PC-3 (cell line): ENCODE measurements around the gene NCSTN. TPM values are rescaled to one million over a fixed set of nuclear protein-coding genes. Genes with fewer than 3 reads are reported as not detected.

Source experiments
- ATAC-seq: fragments of 200-7000 bp; cut with Tn5 transposase; 2 replicates; pipeline ENCODE4 v1.9.1; 2020; ENCODE audit warnings: mild to moderate bottlenecking, moderate library complexity
- BruUV-seq: library from RNA; stranded (reverse); fragments of 400-500 nt; replicated peaks from 2 replicates; lab custom pipeline; 2021; lab: Mats Ljungman, UMichigan
- CTCF ChIA-PET: fragments of 300-600 bp; sonication (Branson Sonifier 250); formaldehyde crosslinking; loops from one replicate; lab custom pipeline; 2022; ENCODE audit warnings: antibody characterized with exemption; lab: Charles Lee
- POLR2A ChIA-PET: fragments of 300-600 bp; sonication (Branson Sonifier 250); formaldehyde crosslinking; loops from one replicate; lab custom pipeline; 2022; ENCODE audit warnings: antibody characterized with exemption; ENCODE audit not compliant: unreplicated experiment; lab: Charles Lee
- DNase-seq: peaks from one replicate; pipeline ENCODE4 v3.0.0-alpha.2; 2015
- H2AFZ ChIP-seq: fragments of 300-600 bp; sonication (generic); 2 replicates; pipeline ENCODE4 v1.6.0; 2016; ENCODE audit warnings: antibody characterized with exemption, low read length
- H3F3A ChIP-seq: fragments of 300-600 bp; sonication (generic); one replicate; pipeline ENCODE4 v1.6.0; 2017; ENCODE audit warnings: antibody characterized with exemption, low read length, control low read depth, mild to moderate bottlenecking; ENCODE audit not compliant: unreplicated experiment
- H3K27ac ChIP-seq: fragments of 300-600 bp; sonication (generic); 2 replicates; pipeline ENCODE4 v1.5.1; 2016; ENCODE audit warnings: mild to moderate bottlenecking, low read length
- H3K27me3 ChIP-seq: fragments of 300-600 bp; sonication (generic); 2 replicates; pipeline ENCODE4 v1.6.1; 2016; ENCODE audit warnings: low read length, mixed read lengths
- H3K36me3 ChIP-seq: fragments of 300-600 bp; sonication (generic); 2 replicates; pipeline ENCODE4 v1.6.1; 2016; ENCODE audit warnings: low read depth, mixed run types, low read length, mixed read lengths
- H3K4me1 ChIP-seq: fragments of 300-600 bp; sonication (generic); 2 replicates; pipeline ENCODE4 v1.5.1; 2016; ENCODE audit warnings: low read length; ENCODE audit not compliant: insufficient read depth
- H3K4me2 ChIP-seq: fragments of 300-600 bp; sonication (generic); 2 replicates; pipeline ENCODE4 v1.6.0; 2016; ENCODE audit warnings: low read length
- H3K4me3 ChIP-seq: fragments of 300-600 bp; sonication (generic); 2 replicates; pipeline ENCODE4 v1.5.1; 2016; ENCODE audit warnings: mild to moderate bottlenecking, low read length, mixed read lengths
- H3K79me2 ChIP-seq: fragments of 300-600 bp; sonication (generic); 2 replicates; pipeline ENCODE4 v1.6.1; 2017; ENCODE audit warnings: low read length, mixed read lengths
- H3K9ac ChIP-seq: fragments of 300-600 bp; sonication (generic); 2 replicates; pipeline ENCODE4 v1.6.0; 2016; ENCODE audit warnings: mild to moderate bottlenecking, low read length
- H3K9me2 ChIP-seq: fragments of 300-600 bp; sonication (generic); replicated peaks from 2 replicates; pipeline ENCODE4 v1.6.1; 2016; ENCODE audit warnings: mixed run types, low read length, mixed read lengths
- H3K9me3 ChIP-seq: fragments of 300-600 bp; sonication (generic); 2 replicates; pipeline ENCODE4 v1.6.1; 2016; ENCODE audit warnings: low read length, mixed read lengths
- H4K20me1 ChIP-seq: fragments of 300-600 bp; sonication (generic); 2 replicates; pipeline ENCODE4 v1.6.1; 2016; ENCODE audit warnings: low read length, mixed read lengths
- EZH2 ChIP-seq: fragments of 300-600 bp; sonication (generic); IDR thresholded peaks from one replicate; pipeline ENCODE4 v1.6.1; 2017; ENCODE audit warnings: antibody characterized with exemption, mild to moderate bottlenecking, low read length; ENCODE audit not compliant: unreplicated experiment
- EZH2phosphoT487 ChIP-seq: fragments of 300-600 bp; sonication (generic); IDR thresholded peaks from 2 replicates; pipeline ENCODE4 v1.6.1; 2018; ENCODE audit warnings: mild to moderate bottlenecking, antibody characterized with exemption, low read length, borderline replicate concordance
- intact Hi-C: fragments of 100-400 bp; cut with micrococcal nuclease; formaldehyde crosslinking; loops from 2 replicates; pipeline ENCODE4 v1.9.0; 2023
- total RNA-seq: library from RNA; depleted of rRNA; stranded (reverse); fragments of >200 nt; gene quantifications from 2 replicates; pipeline ENCODE4 v1.2.3, GENCODE V29; 2014
- TF ChIP-seq, protein P1 (sequence below): fragments of 300-600 bp; sonication (generic); conservative IDR thresholded peaks from 2 replicates; pipeline ENCODE4 v1.5.1; 2017; ENCODE audit warnings: antibody characterized with exemption, low read depth, mild to moderate bottlenecking, low read length

The NCSTN gene
- total RNA-seq, 1 experiment from 2014 or later: 49.6 TPM

DNA sequence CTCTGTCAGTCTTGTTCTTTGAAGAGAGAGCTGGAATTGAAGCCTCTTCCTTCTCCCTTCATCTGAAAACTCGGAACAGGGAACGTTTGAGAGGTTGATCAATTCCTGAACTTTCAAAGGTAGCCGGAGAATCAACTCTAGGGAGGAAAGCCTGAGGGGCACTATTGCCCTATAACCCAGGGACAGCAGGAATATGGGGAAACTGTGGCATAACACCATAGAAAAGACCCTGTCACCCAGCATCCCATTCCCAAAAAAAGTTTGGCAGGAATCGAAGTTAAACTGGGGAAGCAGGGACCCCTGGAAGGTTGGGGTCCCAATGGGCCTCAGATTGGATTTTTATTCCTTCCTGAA is 18.6 kb downstream of the NCSTN start:
- Histone ChIP-seq H3K27ac (no peak overlapping the region), H3K4me2 (no peak overlapping the region), H3K27me3 (no peaks in the 10 kb centered on the region), H3K4me3 (no peak overlapping the region), H2AFZ (no peak overlapping the region), H3K9me3 (no peaks in the 10 kb centered on the region), H3K9me2 (no peaks in the 10 kb centered on the region), H3K9ac (no peak overlapping the region), H3K4me1 (no peaks in the 10 kb centered on the region), H3F3A (no peaks in the 10 kb centered on the region), H3K79me2 (no peaks in the 10 kb centered on the region), H4K20me1 (no peaks in the 10 kb centered on the region), H3K36me3 (peaks cover 23% of the 10 kb centered on the region)
- BruUV-seq: no TSS peak
- ATAC-seq (no peak), DNase-seq (no peak)
- intact Hi-C loops: no loop called here
- POLR2A ChIA-PET: no interaction called here
- CTCF ChIA-PET: no interaction called here
- no peak for TF ChIP-seq EZH2
- TF ChIP-seq, protein P1, sequence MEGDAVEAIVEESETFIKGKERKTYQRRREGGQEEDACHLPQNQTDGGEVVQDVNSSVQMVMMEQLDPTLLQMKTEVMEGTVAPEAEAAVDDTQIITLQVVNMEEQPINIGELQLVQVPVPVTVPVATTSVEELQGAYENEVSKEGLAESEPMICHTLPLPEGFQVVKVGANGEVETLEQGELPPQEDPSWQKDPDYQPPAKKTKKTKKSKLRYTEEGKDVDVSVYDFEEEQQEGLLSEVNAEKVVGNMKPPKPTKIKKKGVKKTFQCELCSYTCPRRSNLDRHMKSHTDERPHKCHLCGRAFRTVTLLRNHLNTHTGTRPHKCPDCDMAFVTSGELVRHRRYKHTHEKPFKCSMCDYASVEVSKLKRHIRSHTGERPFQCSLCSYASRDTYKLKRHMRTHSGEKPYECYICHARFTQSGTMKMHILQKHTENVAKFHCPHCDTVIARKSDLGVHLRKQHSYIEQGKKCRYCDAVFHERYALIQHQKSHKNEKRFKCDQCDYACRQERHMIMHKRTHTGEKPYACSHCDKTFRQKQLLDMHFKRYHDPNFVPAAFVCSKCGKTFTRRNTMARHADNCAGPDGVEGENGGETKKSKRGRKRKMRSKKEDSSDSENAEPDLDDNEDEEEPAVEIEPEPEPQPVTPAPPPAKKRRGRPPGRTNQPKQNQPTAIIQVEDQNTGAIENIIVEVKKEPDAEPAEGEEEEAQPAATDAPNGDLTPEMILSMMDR: no peak
- TF ChIP-seq EZH2phosphoT487: no peak

DNA sequence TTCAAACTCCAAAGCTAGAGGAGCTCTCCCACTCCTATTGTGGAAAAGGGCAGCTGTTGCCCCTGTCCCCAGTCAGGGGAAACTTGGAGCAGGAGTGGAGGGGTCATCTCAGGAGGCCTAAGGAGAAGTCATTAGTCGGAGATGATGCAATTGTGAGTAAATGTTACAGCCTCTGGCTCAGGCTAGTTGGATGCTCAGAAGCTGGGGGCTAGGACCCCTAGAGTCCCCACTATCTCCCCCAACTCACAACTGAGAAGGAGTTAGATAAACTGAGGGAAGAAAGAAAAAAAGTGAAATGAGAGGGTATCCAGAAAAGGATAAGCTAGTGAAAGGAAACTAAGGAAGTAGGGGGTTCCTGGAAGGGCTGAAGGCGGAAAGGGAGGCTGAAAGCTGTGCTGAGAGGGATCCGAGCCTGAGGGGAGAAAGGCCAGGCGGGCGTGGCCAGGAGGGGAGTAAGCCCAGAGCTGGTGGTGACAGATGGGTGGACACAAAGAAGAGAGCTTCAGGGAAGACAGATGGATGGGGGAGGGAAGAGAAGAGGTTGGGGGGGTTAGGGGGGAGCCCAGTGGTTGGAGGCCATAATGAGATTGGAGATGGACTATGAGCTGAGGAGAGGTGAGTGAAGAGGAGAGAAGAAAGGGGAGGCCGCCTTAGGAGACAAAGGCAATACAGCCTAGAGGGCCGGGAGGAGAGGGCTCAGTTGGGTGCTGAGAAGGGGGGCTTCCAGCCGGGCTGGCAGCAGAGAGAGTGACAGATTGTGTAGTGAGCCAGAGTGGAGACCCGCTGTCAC is 19.2 kb downstream of the NCSTN start:
- H3K9ac ChIP-seq: no peak overlapping the region
- ATAC-seq (no peak), DNase-seq (no peak)
- no peak overlapping the region for H3K4me3 ChIP-seq
- no peaks in the 10 kb centered on the region for H3F3A ChIP-seq
- H3K27ac ChIP-seq: no peak overlapping the region
- no peak overlapping the region for H3K4me2 ChIP-seq
- H3K9me2 ChIP-seq: no peaks in the 10 kb centered on the region
- no peaks in the 10 kb centered on the region for H4K20me1 ChIP-seq
- CTCF ChIA-PET: interaction anchor here (0.8 kb wide), 1 partner anchor 13 kb away, joined by 3 read pairs; no protein-coding TSS in a partner anchor
- H3K79me2 ChIP-seq: no peaks in the 10 kb centered on the region
- H3K4me1 ChIP-seq: no peaks in the 10 kb centered on the region
- TF ChIP-seq EZH2phosphoT487 (no peak), EZH2 (no peak)
- TF ChIP-seq, protein P1: no peak
- H2AFZ ChIP-seq: no peak overlapping the region
- POLR2A ChIA-PET: no interaction called here
- no TSS peak for BruUV-seq
- intact Hi-C loops: no loop called here
- no peaks in the 10 kb centered on the region for H3K9me3 ChIP-seq
- H3K27me3 ChIP-seq: no peaks in the 10 kb centered on the region
- H3K36me3 ChIP-seq: peaks cover 18% of the 10 kb centered on the region; the same call in 1 of the 2 replicates

DNA sequence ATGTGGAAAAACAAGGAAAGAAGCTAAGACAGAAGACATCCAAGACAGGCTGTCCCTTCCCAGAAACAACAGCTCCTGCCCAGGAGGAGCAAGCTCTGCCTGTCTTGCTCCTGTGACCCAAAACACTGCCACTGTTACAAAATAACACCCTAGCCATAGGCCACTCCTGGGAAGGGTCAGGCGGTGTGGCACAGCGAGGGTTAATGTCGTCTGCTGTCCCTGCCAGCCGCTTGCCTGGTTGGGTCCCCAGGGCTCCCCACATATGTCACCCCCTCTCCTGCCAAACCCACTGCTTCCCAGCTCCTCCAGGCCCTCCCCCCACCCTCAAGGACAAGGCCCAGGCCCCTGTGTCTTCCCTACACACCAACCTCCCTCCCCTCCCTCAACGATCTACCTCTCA is 19.8 kb downstream of the NCSTN start:
- ChIA-PET CTCF (interaction anchor here (0.8 kb wide), 1 partner anchor 12 kb away, joined by 3 read pairs; no protein-coding TSS in a partner anchor), POLR2A (no interaction called here)
- Histone ChIP-seq H3K9ac (no peak overlapping the region), H4K20me1 (no peaks in the 10 kb centered on the region), H3F3A (no peaks in the 10 kb centered on the region), H3K4me3 (no peak overlapping the region), H3K9me2 (no peaks in the 10 kb centered on the region), H3K9me3 (no peaks in the 10 kb centered on the region), H3K27ac (no peak overlapping the region), H2AFZ (no peak overlapping the region), H3K4me2 (no peak overlapping the region), H3K27me3 (no peaks in the 10 kb centered on the region), H3K4me1 (no peaks in the 10 kb centered on the region), H3K79me2 (no peaks in the 10 kb centered on the region), H3K36me3 (peaks cover 13% of the 10 kb centered on the region; the same call in 1 of the 2 replicates)
- TF ChIP-seq, protein P1: no peak
- TF ChIP-seq EZH2 (no peak), EZH2phosphoT487 (no peak)
- no peak for ATAC-seq
- intact Hi-C loops: no loop called here
- no peak for DNase-seq
- no TSS peak for BruUV-seq
